ENCODE measurements around the gene RIMS4. TPM values are rescaled to one million over a fixed set of nuclear protein-coding genes. Genes with fewer than 3 reads are reported as not detected.

Gene RIMS4
- total and polyA plus RNA-seq, 3 donors from 2014 or later = 29.7 to 72.1 (median 32.1) TPM

DNA sequence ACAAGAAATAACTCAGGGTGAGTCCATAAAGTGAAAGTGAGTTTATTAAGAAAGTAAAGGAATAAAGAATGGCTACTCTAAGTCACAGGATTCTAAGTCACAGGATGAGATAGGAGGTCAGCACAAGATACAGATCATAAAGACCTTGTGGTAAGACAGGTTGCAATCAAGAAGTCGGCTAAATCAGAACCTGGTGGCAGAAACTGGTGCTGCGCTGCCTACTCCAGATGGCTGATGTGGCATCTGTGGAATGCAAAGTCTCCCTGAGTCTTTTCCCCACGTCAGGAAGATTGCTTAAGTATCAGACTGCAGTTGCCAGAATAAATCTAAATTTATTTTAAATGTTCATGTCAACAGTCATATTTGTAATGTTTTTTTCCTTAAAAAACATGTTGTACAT lies 75.4 kb downstream of the RIMS4 start:
- peaks cover 25% of the 10 kb centered on the region for H3K4me1 ChIP-seq
- WGBS, 2 donors = 67 to 73% methylated on average over 3 of the region's 3 CpGs
- no peaks in the 10 kb centered on the region for H3K9me3 ChIP-seq
- no peak overlapping the region for H3K27ac ChIP-seq
- no peaks in the 10 kb centered on the region for H3K27me3 ChIP-seq
- intact Hi-C loops (cut with DNase I; ENCODE audit: low total_unique reads) = loop anchor here (5.0 kb wide), 1 partner anchor 53 kb away; no protein-coding TSS in a partner anchor
- TF ChIP-seq POLR2A (IDR thresholded peaks at IDR 0.05) = no peak
- TF ChIP-seq, protein P1, sequence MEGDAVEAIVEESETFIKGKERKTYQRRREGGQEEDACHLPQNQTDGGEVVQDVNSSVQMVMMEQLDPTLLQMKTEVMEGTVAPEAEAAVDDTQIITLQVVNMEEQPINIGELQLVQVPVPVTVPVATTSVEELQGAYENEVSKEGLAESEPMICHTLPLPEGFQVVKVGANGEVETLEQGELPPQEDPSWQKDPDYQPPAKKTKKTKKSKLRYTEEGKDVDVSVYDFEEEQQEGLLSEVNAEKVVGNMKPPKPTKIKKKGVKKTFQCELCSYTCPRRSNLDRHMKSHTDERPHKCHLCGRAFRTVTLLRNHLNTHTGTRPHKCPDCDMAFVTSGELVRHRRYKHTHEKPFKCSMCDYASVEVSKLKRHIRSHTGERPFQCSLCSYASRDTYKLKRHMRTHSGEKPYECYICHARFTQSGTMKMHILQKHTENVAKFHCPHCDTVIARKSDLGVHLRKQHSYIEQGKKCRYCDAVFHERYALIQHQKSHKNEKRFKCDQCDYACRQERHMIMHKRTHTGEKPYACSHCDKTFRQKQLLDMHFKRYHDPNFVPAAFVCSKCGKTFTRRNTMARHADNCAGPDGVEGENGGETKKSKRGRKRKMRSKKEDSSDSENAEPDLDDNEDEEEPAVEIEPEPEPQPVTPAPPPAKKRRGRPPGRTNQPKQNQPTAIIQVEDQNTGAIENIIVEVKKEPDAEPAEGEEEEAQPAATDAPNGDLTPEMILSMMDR (IDR thresholded peaks at IDR 0.05) = peak in 1 of 3 experiments; percentile 22
- no peak overlapping the region for H3K4me3 ChIP-seq
- no peak for DNase-seq
- no peaks in the 10 kb centered on the region for H3K36me3 ChIP-seq (ENCODE audit: low read depth, missing control alignments)

DNA sequence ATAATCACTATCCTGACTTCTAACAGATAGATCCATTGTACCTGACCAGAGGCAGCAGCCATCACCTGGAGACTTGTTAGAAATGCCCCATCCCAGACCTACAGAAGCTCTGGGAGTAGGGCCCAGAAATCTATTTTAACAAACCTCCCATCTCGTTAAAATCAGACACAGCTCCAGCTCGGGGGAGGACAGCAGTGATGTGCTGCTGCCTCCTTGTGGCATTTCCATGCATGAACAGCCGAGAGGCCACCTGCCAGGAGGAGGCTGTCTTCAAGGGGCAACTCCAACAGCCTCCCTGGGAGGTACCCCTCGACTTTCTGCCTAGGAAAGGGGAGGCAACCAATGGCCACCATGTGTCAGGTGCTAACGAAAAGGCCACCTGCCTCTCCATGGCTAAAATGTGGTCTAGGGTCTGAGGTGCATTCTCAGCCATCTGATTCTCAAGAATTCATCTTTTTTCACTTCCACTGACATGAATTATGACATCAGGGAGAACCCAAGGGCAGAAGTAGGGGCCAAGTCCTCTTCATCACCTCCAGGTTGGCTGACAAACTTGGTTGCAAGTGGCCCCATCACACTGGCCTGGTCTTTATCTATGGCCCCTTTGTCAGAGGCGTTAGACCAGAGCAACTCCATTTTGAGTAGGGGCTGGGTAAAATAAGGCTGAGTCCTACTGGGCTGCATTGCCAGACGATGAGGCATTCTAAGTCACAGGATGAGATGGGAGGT lies 76.8 kb downstream of the RIMS4 start:
- no peaks in the 10 kb centered on the region for H3K27me3 ChIP-seq
- no peak for TF ChIP-seq POLR2A (IDR thresholded peaks at IDR 0.05)
- TF ChIP-seq, protein P1 (IDR thresholded peaks at IDR 0.05) = peak; percentile 76 to 91 (median 89)
- H3K36me3 ChIP-seq (ENCODE audit: low read depth, missing control alignments) = no peaks in the 10 kb centered on the region
- peaks cover 16% of the 10 kb centered on the region for H3K4me1 ChIP-seq
- peak; percentile 83 for DNase-seq
- H3K9me3 ChIP-seq = no peaks in the 10 kb centered on the region
- WGBS, 2 donors = 40 to 91% methylated on average over 3 to 7 of the region's 7 CpGs
- no peak overlapping the region for H3K4me3 ChIP-seq
- no peak overlapping the region for H3K27ac ChIP-seq
- intact Hi-C loops (cut with DNase I; ENCODE audit: low total_unique reads) = loop anchor here (5.0 kb wide), 1 partner anchor 51 kb away; no protein-coding TSS in a partner anchor

DNA sequence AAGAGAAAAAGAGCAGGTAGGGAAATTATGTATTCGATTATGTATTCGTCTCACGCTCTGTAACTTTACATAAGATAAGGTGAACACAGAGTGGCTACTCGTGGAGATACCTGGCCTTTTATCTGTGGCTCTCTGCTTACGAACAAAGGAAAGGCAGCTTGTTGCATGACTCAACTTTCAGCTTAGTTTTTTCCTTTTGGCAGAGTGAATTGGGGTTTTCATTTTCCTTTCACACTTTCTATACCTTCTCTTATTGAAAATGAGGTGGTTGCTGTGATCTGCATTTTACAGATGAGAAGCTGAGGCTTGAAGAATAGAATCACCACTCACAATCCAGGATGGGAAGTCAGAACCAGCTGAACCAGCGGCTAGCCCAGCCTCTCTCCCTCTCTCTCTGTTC lies 78.0 kb downstream of the RIMS4 start:
- Histone ChIP-seq H3K9me3 (no peaks in the 10 kb centered on the region), H3K4me1 (peaks cover 16% of the 10 kb centered on the region), H3K36me3 (ENCODE audit: low read depth, missing control alignments) (no peaks in the 10 kb centered on the region), H3K27me3 (no peaks in the 10 kb centered on the region), H3K4me3 (no peak overlapping the region), H3K27ac (no peak overlapping the region)
- intact Hi-C loops (cut with DNase I; ENCODE audit: low total_unique reads) = loop anchor here (5.0 kb wide), 1 partner anchor 50 kb away; no protein-coding TSS in a partner anchor
- DNase-seq = no peak
- no peak for TF ChIP-seq POLR2A (IDR thresholded peaks at IDR 0.05)
- TF ChIP-seq, protein P1 (IDR thresholded peaks at IDR 0.05) = no peak
- 49 to 59% methylated on average over 6 of the region's 6 CpGs for WGBS, 2 donors

DNA sequence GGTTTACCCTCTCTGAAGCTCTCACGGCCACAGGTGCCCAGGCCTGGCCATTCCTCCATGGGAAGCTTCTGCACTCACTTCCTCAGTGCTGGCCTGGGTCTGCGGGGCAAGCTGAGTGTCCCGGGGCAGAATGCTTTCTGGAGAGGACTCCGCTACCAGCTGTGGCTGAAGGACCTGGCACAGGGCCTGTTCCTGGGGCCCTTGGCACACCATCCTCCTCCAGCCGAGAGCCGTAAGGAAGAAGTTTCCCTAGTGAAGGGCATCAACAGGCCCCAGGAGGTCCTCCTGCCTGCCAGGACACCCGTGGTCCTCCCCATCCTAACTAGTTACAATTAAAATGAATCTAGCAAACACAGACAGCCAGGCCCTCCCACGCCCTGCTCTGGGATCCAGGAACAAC lies 78.7 kb downstream of the RIMS4 start:
- no peaks in the 10 kb centered on the region for H3K9me3 ChIP-seq
- H3K36me3 ChIP-seq (ENCODE audit: low read depth, missing control alignments) = no peaks in the 10 kb centered on the region
- intact Hi-C loops (cut with DNase I; ENCODE audit: low total_unique reads) = loop anchor here (5.0 kb wide), 1 partner anchor 49 kb away; no protein-coding TSS in a partner anchor
- 71 to 73% methylated on average over 4 to 8 of the region's 8 CpGs for WGBS, 2 donors
- DNase-seq = peak; percentile 72
- peaks cover 16% of the 10 kb centered on the region for H3K4me1 ChIP-seq
- H3K27me3 ChIP-seq = no peaks in the 10 kb centered on the region
- H3K27ac ChIP-seq = peak overlapping the region in 1 of 2 donors; percentile 8
- no peak overlapping the region for H3K4me3 ChIP-seq
- TF ChIP-seq, protein P1 (IDR thresholded peaks at IDR 0.05) = no peak
- no peak for TF ChIP-seq POLR2A (IDR thresholded peaks at IDR 0.05)

Data from testis (tissue), 3 donors.